Colonic mucosa (tissue), 4 donors: Measurements from ENCODE around the gene CNPY4. TPM values are rescaled to one million over a fixed set of nuclear protein-coding genes. Genes with fewer than 3 reads are reported as not detected.

Source experiments
- DNase-seq: peaks from one replicate; pipeline ENCODE4 v3.0.0-alpha.2; 2020
- H3K27ac ChIP-seq: fragments of 200-600 bp; one replicate; pipeline ENCODE4 v1.8.0; 2021
- H3K27me3 ChIP-seq: fragments of 200-600 bp; one replicate; pipeline ENCODE4 v1.8.0; 2021
- H3K36me3 ChIP-seq: fragments of 200-600 bp; one replicate; pipeline ENCODE4 v1.8.0; 2021
- H3K4me1 ChIP-seq: fragments of 200-600 bp; one replicate; pipeline ENCODE4 v1.8.0; 2021; ENCODE audit warnings: mild to moderate bottlenecking
- H3K4me3 ChIP-seq: fragments of 200-600 bp; one replicate; pipeline ENCODE4 v1.8.0; 2021
- H3K9ac ChIP-seq, 2 donors: one replicate each; pipeline ENCODE4 v1.7.0; 2013; ENCODE audit warnings: control low read depth in 2 of 2, low read depth in 2 of 2, low read length in 2 of 2
- H3K9me3 ChIP-seq: fragments of 200-600 bp; one replicate; pipeline ENCODE4 v1.8.0; 2021
- CTCF ChIP-seq: fragments of 200-600 bp; IDR thresholded peaks from one replicate; pipeline ENCODE4 v1.8.0; 2022; ENCODE audit warnings: antibody characterized with exemption, mild to moderate bottlenecking
- intact Hi-C: fragments of 100-400 bp; cut with DNase I; formaldehyde crosslinking; loops from one replicate; pipeline ENCODE4 v1.14.1; 2022
- total RNA-seq, 2 donors: library from RNA; stranded (reverse); fragmentation: NEBNext Ultra II Directional in 1 of 2; extraction: Animal tissue kit (Norgen Biotek cat#: 25700) in 1 of 2; gene quantifications; one replicate each; pipeline ENCODE4 v1.2.1, GENCODE V29; 2021
- donor health status: healthy.
- donor health status: DM: no; HTN: no; CAD: no.
- donor health status: DM: no; HTN: no; CAD: no.

Gene CNPY4
- total RNA-seq, 2 donors from 2014 or later, result 8.4 to 10.6 TPM

GRCh38 chr7:100111914-100112313 is 7.5 kb upstream of the CNPY4 start:
- Histone ChIP-seq H3K4me1 (no peaks in the 10 kb centered on the region), H3K27me3 (no peaks in the 10 kb centered on the region), H3K9me3 (no peaks in the 10 kb centered on the region), H3K9ac (no peak overlapping the region), H3K36me3 (no peaks in the 10 kb centered on the region), H3K4me3 (no peak overlapping the region), H3K27ac (no peak overlapping the region)
- DNase-seq, result no peak
- intact Hi-C loops, result no loop called here
- TF ChIP-seq CTCF, result no peak

- DNase-seq, result no peak
- Histone ChIP-seq H3K27ac (no peak overlapping the region), H3K36me3 (no peaks in the 10 kb centered on the region), H3K9me3 (no peaks in the 10 kb centered on the region), H3K4me3 (no peak overlapping the region), H3K4me1 (peaks cover 1% of the 10 kb centered on the region), H3K27me3 (no peaks in the 10 kb centered on the region), H3K9ac (no peak overlapping the region)
- no peak for TF ChIP-seq CTCF
- intact Hi-C loops, result no loop called here
Observed at GRCh38 chr7:100115026-100115425, 4.4 kb upstream of the CNPY4 start.

- Histone ChIP-seq H3K4me3 (peak overlapping the region; percentile 79), H3K27ac (peak overlapping the region; percentile 77), H3K36me3 (no peaks in the 10 kb centered on the region), H3K27me3 (no peaks in the 10 kb centered on the region), H3K9ac (peak overlapping the region; percentile 52 to 70), H3K9me3 (no peaks in the 10 kb centered on the region), H3K4me1 (peaks cover 6% of the 10 kb centered on the region)
- no peak for TF ChIP-seq CTCF
- DNase-seq, result no peak
- intact Hi-C loops, result no loop called here
Observed at GRCh38 chr7:100118388-100119071, 904 bp upstream of the CNPY4 start.

- H3K27me3 ChIP-seq, result no peaks in the 10 kb centered on the region
- peak; percentile 66 for DNase-seq
- H3K9me3 ChIP-seq, result no peaks in the 10 kb centered on the region
- H3K27ac ChIP-seq, result peak overlapping the region; percentile 77
- peaks cover 11% of the 10 kb centered on the region for H3K4me1 ChIP-seq
- TF ChIP-seq CTCF, result no peak
- H3K9ac ChIP-seq, result peak overlapping the region; percentile 36 to 70
- H3K36me3 ChIP-seq, result no peaks in the 10 kb centered on the region
- H3K4me3 ChIP-seq, result peak overlapping the region; percentile 79
- intact Hi-C loops, result no loop called here
Observed at GRCh38 chr7:100119970-100120732, 717 bp downstream of the CNPY4 start.

GRCh38 chr7:100120733-100121036 is 1.3 kb downstream of the CNPY4 start:
- H3K36me3 ChIP-seq, result no peaks in the 10 kb centered on the region
- H3K9ac ChIP-seq, result peak overlapping the region; percentile 33 to 70
- H3K4me1 ChIP-seq, result peaks cover 15% of the 10 kb centered on the region
- H3K4me3 ChIP-seq, result no peak overlapping the region
- peak overlapping the region; percentile 77 for H3K27ac ChIP-seq
- H3K27me3 ChIP-seq, result no peaks in the 10 kb centered on the region
- H3K9me3 ChIP-seq, result no peaks in the 10 kb centered on the region
- DNase-seq, result no peak
- no peak for TF ChIP-seq CTCF
- intact Hi-C loops, result no loop called here
